HEK293T (cell line): ENCODE results near the gene SLC25A30.
"Not testable (repeated sequence)": the region's sequence is repeated elsewhere in the genome, so short reads cannot be mapped to it uniquely, and the experiment has no call there.

ENCODE experiments used
- BHLHE40 ChIP-seq: fragments of 450-650 bp; IDR thresholded peaks from 2 replicates; pipeline ENCODE4 v1.6.1; 2016; ENCODE audit warnings: mild to moderate bottlenecking, moderate library complexity, borderline replicate concordance
- CTBP1 ChIP-seq: fragments of 450-650 bp; IDR thresholded peaks from 2 replicates; pipeline ENCODE4 v1.6.1; 2016; ENCODE audit warnings: borderline replicate concordance
- ELF4 ChIP-seq: fragments of 450-650 bp; IDR thresholded peaks from 2 replicates; pipeline ENCODE4 v1.6.1; 2017; ENCODE audit warnings: antibody characterized with exemption
- FOXA1 ChIP-seq: fragments of 450-650 bp; IDR thresholded peaks from 2 replicates; pipeline ENCODE4 v1.6.1; 2016; ENCODE audit warnings: mild to moderate bottlenecking
- FOXK2 ChIP-seq: fragments of 450-650 bp; IDR thresholded peaks from 2 replicates; pipeline ENCODE4 v1.6.1; 2016; ENCODE audit warnings: mild to moderate bottlenecking
- FOXM1 ChIP-seq: fragments of 450-650 bp; IDR thresholded peaks from 2 replicates; pipeline ENCODE4 v1.6.1; 2017; ENCODE audit warnings: mild to moderate bottlenecking, borderline replicate concordance
- HDGF ChIP-seq: fragments of 450-650 bp; IDR thresholded peaks from 2 replicates; pipeline ENCODE4 v1.6.1; 2017; ENCODE audit warnings: antibody characterized with exemption, borderline replicate concordance
- LEF1 ChIP-seq: fragments of 450-650 bp; IDR thresholded peaks from 2 replicates; pipeline ENCODE4 v1.6.1; 2017; ENCODE audit warnings: mild to moderate bottlenecking, borderline replicate concordance
- NFRKB ChIP-seq: fragments of 450-650 bp; IDR thresholded peaks from 2 replicates; pipeline ENCODE4 v1.6.1; 2016; ENCODE audit warnings: mild to moderate bottlenecking, moderate library complexity
- SP1 ChIP-seq: fragments of 450-650 bp; IDR thresholded peaks from 2 replicates; pipeline ENCODE4 v1.6.1; 2017
- SUZ12 ChIP-seq: fragments of 450-650 bp; IDR thresholded peaks from 2 replicates; pipeline ENCODE4 v1.6.1; 2016; ENCODE audit warnings: mild to moderate bottlenecking
- TARDBP ChIP-seq: fragments of 450-650 bp; IDR thresholded peaks from 2 replicates; pipeline ENCODE4 v1.6.1; 2016
- ZNF384 ChIP-seq: fragments of 450-650 bp; IDR thresholded peaks from 2 replicates; pipeline ENCODE4 v1.6.1; 2016
- TF ChIP-seq, protein P1 (sequence below): fragments of 450-650 bp; IDR thresholded peaks from 2 replicates; pipeline ENCODE4 v1.6.1; 2016

GRCh38 chr13:45379516-45379915, 38.7 kb downstream of the SLC25A30 start:
- TF ChIP-seq SUZ12, TARDBP, FOXK2, ELF4, FOXM1, BHLHE40, FOXA1, NFRKB, ZNF384, CTBP1, LEF1, SP1, HDGF: not testable (repeated sequence)
- TF ChIP-seq, protein P1, sequence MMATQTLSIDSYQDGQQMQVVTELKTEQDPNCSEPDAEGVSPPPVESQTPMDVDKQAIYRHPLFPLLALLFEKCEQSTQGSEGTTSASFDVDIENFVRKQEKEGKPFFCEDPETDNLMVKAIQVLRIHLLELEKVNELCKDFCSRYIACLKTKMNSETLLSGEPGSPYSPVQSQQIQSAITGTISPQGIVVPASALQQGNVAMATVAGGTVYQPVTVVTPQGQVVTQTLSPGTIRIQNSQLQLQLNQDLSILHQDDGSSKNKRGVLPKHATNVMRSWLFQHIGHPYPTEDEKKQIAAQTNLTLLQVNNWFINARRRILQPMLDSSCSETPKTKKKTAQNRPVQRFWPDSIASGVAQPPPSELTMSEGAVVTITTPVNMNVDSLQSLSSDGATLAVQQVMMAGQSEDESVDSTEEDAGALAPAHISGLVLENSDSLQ, result not testable (repeated sequence)
